HEK293 (cell line): Measurements from ENCODE around the gene CHST4.

Source experiments
- CTCF ChIA-PET: fragments of 350-600 bp; formaldehyde crosslinking; extraction: SDS; loops from one replicate; lab custom pipeline; 2021; ENCODE audit warnings: antibody characterized with exemption; lab: Yijun Ruan, JAX
- POLR2A ChIA-PET: fragments of 300-600 bp; formaldehyde crosslinking; extraction: SDS; loops from one replicate; lab custom pipeline; 2020; ENCODE audit warnings: antibody characterized with exemption, inconsistent platforms; lab: Yijun Ruan, JAX
- H3K27ac ChIP-seq: fragments of 200-500 bp; sonication (Bioruptor generic); 2 replicates; pipeline ENCODE4 v1.5.1; 2014; ENCODE audit warnings: low read depth, low read length, control low read depth, inconsistent platforms; ENCODE audit errors: extremely low read depth
- H3K36me3 ChIP-seq, 2 experiments: fragments of 200-500 bp in 1 of 2; sonication (Bioruptor generic) in 1 of 2; 1 replicate in 1 of 2; 2 replicates in 1 of 2; pipeline ENCODE4 v1.5.1; 2014 to 2017; ENCODE audit warnings: inconsistent platforms in 2 of 2, low read length in 2 of 2; ENCODE audit not compliant: control insufficient read depth in 2 of 2, insufficient read depth in 1 of 2
- H3K4me1 ChIP-seq: fragments of 200-500 bp; sonication (Bioruptor generic); 2 replicates; pipeline ENCODE4 v1.5.1; 2014; ENCODE audit warnings: mild to moderate bottlenecking, low read length, inconsistent platforms; ENCODE audit not compliant: control insufficient read depth, insufficient read depth
- H3K4me3 ChIP-seq: 2 replicates; pipeline ENCODE4 v1.5.1; 2011; ENCODE audit warnings: low read depth, mild to moderate bottlenecking, control low read depth, low read length, moderate library complexity
- H3K9me3 ChIP-seq: fragments of 200-500 bp; sonication (Bioruptor generic); 2 replicates; pipeline ENCODE4 v1.5.1; 2014; ENCODE audit warnings: low read depth, low read length, inconsistent platforms; ENCODE audit not compliant: control insufficient read depth, insufficient read depth
- CTCF ChIP-seq: fragments of 450-650 bp; formaldehyde crosslinking; IDR thresholded peaks from 2 replicates; pipeline ENCODE4 v1.5.1; 2016; ENCODE audit warnings: missing biosample characterization, missing genetic modification characterization
- ELK4 ChIP-seq: IDR thresholded peaks from 2 replicates; pipeline ENCODE4 v1.6.1; 2011; ENCODE audit warnings: mild to moderate bottlenecking, low read depth, low read length, borderline replicate concordance
- GLI2 ChIP-seq: fragments of 450-650 bp; formaldehyde crosslinking; IDR thresholded peaks from 2 replicates; pipeline ENCODE4; 2017; ENCODE audit warnings: missing biosample characterization, missing genetic modification characterization, low read depth, borderline replicate concordance
- GLIS2 ChIP-seq: fragments of 450-650 bp; formaldehyde crosslinking; IDR thresholded peaks from 2 replicates; pipeline ENCODE4 v1.5.1; 2016; ENCODE audit warnings: missing biosample characterization, missing genetic modification characterization
- KLF16 ChIP-seq: fragments of 450-650 bp; formaldehyde crosslinking; IDR thresholded peaks from 2 replicates; pipeline ENCODE4 v1.5.1; 2017; ENCODE audit warnings: missing biosample characterization, missing genetic modification characterization
- KLF17 ChIP-seq: fragments of 450-650 bp; formaldehyde crosslinking; IDR thresholded peaks from 2 replicates; pipeline ENCODE4 v1.5.1; 2016; ENCODE audit warnings: missing biosample characterization, missing genetic modification characterization
- KLF9 ChIP-seq: fragments of 450-650 bp; formaldehyde crosslinking; IDR thresholded peaks from 2 replicates; pipeline ENCODE4 v1.5.1; 2016; ENCODE audit warnings: missing biosample characterization, missing genetic modification characterization, low read depth
- TRIM28 ChIP-seq: IDR thresholded peaks from 2 replicates; pipeline ENCODE4 v1.6.1; 2011; ENCODE audit warnings: low read length, control low read depth, borderline replicate concordance
- YY1 ChIP-seq: fragments of 450-650 bp; formaldehyde crosslinking; IDR thresholded peaks from 2 replicates; pipeline ENCODE4 v1.5.1; 2018; ENCODE audit warnings: missing biosample characterization, missing genetic modification characterization
- ZBTB26 ChIP-seq: fragments of 450-650 bp; formaldehyde crosslinking; optimal IDR thresholded peaks from 2 replicates; pipeline ENCODE3; 2016; ENCODE audit warnings: missing biosample characterization, mild to moderate bottlenecking, missing genetic modification characterization
- ZFP37 ChIP-seq: fragments of 450-650 bp; formaldehyde crosslinking; IDR thresholded peaks from 2 replicates; pipeline ENCODE4 v1.5.1; 2016; ENCODE audit warnings: missing biosample characterization, missing genetic modification characterization
- ZNF112 ChIP-seq: fragments of 450-650 bp; formaldehyde crosslinking; IDR thresholded peaks from 2 replicates; pipeline ENCODE4 v1.5.0; 2017; ENCODE audit warnings: missing biosample characterization, missing genetic modification characterization
- ZNF133 ChIP-seq: fragments of 450-650 bp; formaldehyde crosslinking; IDR thresholded peaks from 2 replicates; pipeline ENCODE4 v1.5.1; 2016; ENCODE audit warnings: missing biosample characterization, missing genetic modification characterization
- ZNF174 ChIP-seq: fragments of 450-650 bp; formaldehyde crosslinking; IDR thresholded peaks from 2 replicates; pipeline ENCODE4 v1.5.0; 2017; ENCODE audit warnings: missing biosample characterization, mild to moderate bottlenecking, missing genetic modification characterization
- ZNF274 ChIP-seq, 2 experiments: fragments of 200-500 bp in 1 of 2; fragments of 450-650 bp in 1 of 2; sonication (Bioruptor generic) in 1 of 2; formaldehyde crosslinking in 1 of 2; IDR thresholded peaks; 2 replicates each; pipeline versions ENCODE4 v1.5.1 to v1.6.1; 2014 to 2016; ENCODE audit warnings: borderline replicate concordance in 1 of 2, inconsistent platforms in 1 of 2, low read length in 1 of 2, missing biosample characterization in 1 of 2, missing genetic modification characterization in 1 of 2
- ZNF362 ChIP-seq: fragments of 450-650 bp; formaldehyde crosslinking; IDR thresholded peaks from 2 replicates; pipeline ENCODE4 v1.5.1; 2016; ENCODE audit warnings: missing biosample characterization, missing genetic modification characterization
- ZNF510 ChIP-seq: fragments of 450-650 bp; formaldehyde crosslinking; IDR thresholded peaks from 2 replicates; pipeline ENCODE4 v1.5.1; 2018; ENCODE audit warnings: mild to moderate bottlenecking, missing genetic modification characterization, missing biosample characterization; ENCODE audit not compliant: insufficient replicate concordance
- ZNF514 ChIP-seq: fragments of 450-650 bp; formaldehyde crosslinking; IDR thresholded peaks from 2 replicates; pipeline ENCODE4 v1.5.1; 2016; ENCODE audit warnings: missing biosample characterization, missing genetic modification characterization
- ZNF639 ChIP-seq: fragments of 450-650 bp; formaldehyde crosslinking; IDR thresholded peaks from 2 replicates; pipeline ENCODE4 v1.5.1; 2016; ENCODE audit warnings: missing biosample characterization, missing genetic modification characterization
- ZNF654 ChIP-seq: fragments of 450-650 bp; formaldehyde crosslinking; IDR thresholded peaks from 2 replicates; pipeline ENCODE4 v1.5.1; 2016; ENCODE audit warnings: low read depth, missing biosample characterization, missing genetic modification characterization
- ZNF670 ChIP-seq: fragments of 450-650 bp; formaldehyde crosslinking; IDR thresholded peaks from 2 replicates; pipeline ENCODE4 v1.5.1; 2016; ENCODE audit warnings: missing biosample characterization, missing genetic modification characterization, low read depth
- ZNF677 ChIP-seq: fragments of 450-650 bp; IDR thresholded peaks from 2 replicates; pipeline ENCODE4 v1.5.0; 2018; ENCODE audit warnings: missing biosample characterization, mild to moderate bottlenecking, missing genetic modification characterization, moderate library complexity
- ZNF707 ChIP-seq: fragments of 450-650 bp; formaldehyde crosslinking; IDR thresholded peaks from 2 replicates; pipeline ENCODE4 v1.5.1; 2016; ENCODE audit warnings: missing biosample characterization, missing genetic modification characterization
- ZNF791 ChIP-seq: fragments of 450-650 bp; formaldehyde crosslinking; IDR thresholded peaks from 2 replicates; pipeline ENCODE4 v1.5.1; 2016; ENCODE audit warnings: missing biosample characterization, missing genetic modification characterization
- ZSCAN4 ChIP-seq: fragments of 450-650 bp; formaldehyde crosslinking; IDR thresholded peaks from 2 replicates; pipeline ENCODE4 v1.5.1; 2017; ENCODE audit warnings: missing biosample characterization, missing genetic modification characterization

CHST4 gene

GRCh38 chr16:71547168-71547567 lies 20.9 kb downstream of the CHST4 start:
- no peaks in the 10 kb centered on the region for H3K4me1 ChIP-seq
- H3K36me3 ChIP-seq, result no peaks in the 10 kb centered on the region
- H3K9me3 ChIP-seq, result no peaks in the 10 kb centered on the region
- POLR2A ChIA-PET, result no interaction called here
- no peak for TF ChIP-seq ELK4
- no peak for TF ChIP-seq ZFP37 (tag by site-specific recombination)
- TF ChIP-seq YY1 (tag by site-specific recombination), result no peak
- no peak for TF ChIP-seq KLF9
- TF ChIP-seq ZNF670 (tag by site-specific recombination), result no peak
- TF ChIP-seq ZNF514, result no peak
- no peak for TF ChIP-seq ZNF510 (tag by site-specific recombination)
- TF ChIP-seq ZNF274 (IDR thresholded peaks at IDR 0.05; ENCODE audit: low read length), result no peak
- no peak for TF ChIP-seq ZNF274 (tag by site-specific recombination; IDR thresholded peaks at IDR 0.05; ENCODE audit: borderline replicate concordance)
- TF ChIP-seq CTCF (tag by site-specific recombination), result no peak
- no peak for TF ChIP-seq KLF16 (tag by site-specific recombination)
- no peak for TF ChIP-seq ZNF791
- no peak overlapping the region for H3K4me3 ChIP-seq
- CTCF ChIA-PET, result interaction anchor here (0.8 to 1.8 kb wide), 3 partner anchors 9 to 51 kb away, joined by 4 to 7 read pairs (median 7); no protein-coding TSS in a partner anchor
- no peak overlapping the region for H3K27ac ChIP-seq

- H3K9me3 ChIP-seq, result no peaks in the 10 kb centered on the region
- H3K4me1 ChIP-seq, result no peaks in the 10 kb centered on the region
- CTCF ChIA-PET, result interaction anchor here (0.5 to 2.3 kb wide), 8 partner anchors 9 to 241 kb away, joined by 3 to 6 read pairs (median 4); no protein-coding TSS in a partner anchor
- no peaks in the 10 kb centered on the region for H3K36me3 ChIP-seq
- H3K27ac ChIP-seq, result no peak overlapping the region
- POLR2A ChIA-PET, result no interaction called here
- H3K4me3 ChIP-seq, result no peak overlapping the region
- no peak for TF ChIP-seq KLF9
- TF ChIP-seq KLF16 (tag by site-specific recombination), result no peak
- no peak for TF ChIP-seq ZNF639 (tag by site-specific recombination)
- no peak for TF ChIP-seq ZNF707 (tag by site-specific recombination)
- TF ChIP-seq ZNF362 (tag by site-specific recombination), result no peak
- no peak for TF ChIP-seq GLIS2 (tag by site-specific recombination)
- TF ChIP-seq KLF17 (tag by site-specific recombination), result no peak
- no peak for TF ChIP-seq ZNF112 (tag by site-specific recombination)
- TF ChIP-seq ZNF677 (tag by site-specific recombination), result no peak
- no peak for TF ChIP-seq ZNF174 (tag by site-specific recombination)
- TF ChIP-seq ZNF654, result no peak
- no peak for TF ChIP-seq ZNF133 (tag by site-specific recombination)
- no peak for TF ChIP-seq GLI2 (tag by site-specific recombination)
- TF ChIP-seq ZBTB26, result no peak
- no peak for TF ChIP-seq ZSCAN4 (tag by site-specific recombination)
- TF ChIP-seq TRIM28, result no peak
Observed at GRCh38 chr16:71552698-71553503, 26.7 kb downstream of the CHST4 start.
